ENCODE data around the gene IL3. TPM values are rescaled to one million over a fixed set of nuclear protein-coding genes. Genes with fewer than 3 reads are reported as not detected.

IL3 gene, protein sequence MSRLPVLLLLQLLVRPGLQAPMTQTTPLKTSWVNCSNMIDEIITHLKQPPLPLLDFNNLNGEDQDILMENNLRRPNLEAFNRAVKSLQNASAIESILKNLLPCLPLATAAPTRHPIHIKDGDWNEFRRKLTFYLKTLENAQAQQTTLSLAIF
- not detected for polyA plus RNA-seq

GRCh38 chr5:132060501-132061161 is at the start of gene IL3:
Gene IL3, plus strand, starts transcription at chr5:132060655. Its CDS starts 52 bp downstream, at chr5:132060707.
- 81 to 85% (median 84%) methylated on average over 16 of the region's 16 CpGs for WGBS, 3 donors
- H3K27ac ChIP-seq (ENCODE audit: low read depth, low read length): no peak within 1 kb of the TSS

DNA sequence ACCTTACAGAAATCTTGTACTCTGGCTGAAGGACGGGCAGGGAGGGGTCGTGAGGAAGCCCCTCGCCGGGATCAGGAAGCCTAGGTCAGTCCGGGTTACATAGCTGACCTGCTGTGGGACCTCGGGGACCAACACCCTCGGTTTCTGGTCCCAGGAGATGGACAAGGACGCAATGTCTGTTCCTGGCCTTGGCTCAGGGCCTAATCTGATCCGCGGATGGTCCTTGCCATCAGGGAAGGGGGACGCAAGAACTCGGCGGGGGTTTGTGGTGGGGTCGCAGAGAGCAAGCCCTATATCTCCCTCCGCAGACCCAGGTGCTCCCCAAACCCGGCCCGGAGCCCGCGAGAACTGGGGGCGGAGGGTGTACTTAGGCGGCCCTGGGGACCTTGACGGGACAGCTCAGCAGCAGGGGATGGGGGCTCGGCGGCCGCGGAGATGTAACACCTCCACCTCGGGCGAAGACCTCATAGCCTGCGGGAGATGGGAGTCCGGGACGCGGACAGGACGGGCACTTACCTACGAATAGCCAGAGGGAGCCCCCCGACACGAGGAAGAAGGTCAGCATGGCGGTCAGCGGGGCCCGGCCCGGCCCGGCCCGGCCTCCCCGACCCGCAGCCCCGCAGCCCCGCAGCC is 49.4 kb upstream of the IL3 start:
- whole genome bisulfite sequencing, 3 donors: 5 to 10% (median 7%) methylated on average over 39 to 46 of the region's 46 CpGs
- no peak overlapping the region for H3K27ac ChIP-seq (ENCODE audit: low read depth, low read length)

DNA sequence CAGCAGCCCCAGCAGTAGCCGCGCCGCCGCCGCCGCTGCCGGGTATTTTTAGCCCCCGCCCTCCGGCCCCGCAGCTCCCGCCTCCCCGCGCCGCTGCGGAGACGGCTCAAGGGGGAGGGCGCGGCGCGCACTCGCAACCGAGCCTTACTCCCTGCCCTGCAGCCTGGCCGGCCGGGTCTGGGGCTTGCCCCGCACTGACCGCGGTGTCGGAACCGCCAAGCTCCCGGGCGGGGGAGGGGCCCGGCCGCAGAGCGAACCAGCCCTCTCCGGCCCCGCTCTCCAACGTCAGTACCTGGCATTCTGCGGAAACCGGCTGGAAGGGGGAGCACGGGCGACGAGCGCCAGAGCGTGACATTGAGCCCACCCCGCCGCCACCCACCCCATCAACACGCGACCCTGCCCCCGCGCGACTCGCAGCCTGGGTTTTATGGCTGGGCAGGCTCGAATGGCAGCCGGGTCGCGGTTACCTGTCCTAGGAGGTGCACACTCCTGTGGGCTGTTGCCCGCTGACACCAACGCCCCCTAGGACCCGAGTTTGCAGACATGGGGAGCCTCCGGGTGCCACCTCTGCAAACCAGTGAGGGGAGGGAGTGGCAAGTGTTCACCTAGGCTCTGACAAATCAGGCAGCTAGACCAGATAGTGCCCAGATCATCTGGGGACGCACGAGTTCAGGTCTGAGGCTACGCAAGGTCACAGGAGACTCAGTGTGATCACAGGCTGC is 48.7 kb upstream of the IL3 start, which contains the start of gene ACSL6:
TSS of gene ACSL6 (minus strand) at position 37 of the 722 bp plus-strand sequence. CDS start 105 bp downstream, outside the sequence.
- WGBS, 3 donors: 3 to 6% (median 5%) methylated on average over 49 to 63 of the region's 63 CpGs
- no peak within 1 kb of the TSS for H3K27ac ChIP-seq (ENCODE audit: low read depth, low read length)

GRCh38 chr5:132012371-132013005 is 48.0 kb upstream of the IL3 start:
- 36 to 46% (median 37%) methylated on average over 7 of the region's 7 CpGs for WGBS, 3 donors
- no peak overlapping the region for H3K27ac ChIP-seq (ENCODE audit: low read depth, low read length)

DNA sequence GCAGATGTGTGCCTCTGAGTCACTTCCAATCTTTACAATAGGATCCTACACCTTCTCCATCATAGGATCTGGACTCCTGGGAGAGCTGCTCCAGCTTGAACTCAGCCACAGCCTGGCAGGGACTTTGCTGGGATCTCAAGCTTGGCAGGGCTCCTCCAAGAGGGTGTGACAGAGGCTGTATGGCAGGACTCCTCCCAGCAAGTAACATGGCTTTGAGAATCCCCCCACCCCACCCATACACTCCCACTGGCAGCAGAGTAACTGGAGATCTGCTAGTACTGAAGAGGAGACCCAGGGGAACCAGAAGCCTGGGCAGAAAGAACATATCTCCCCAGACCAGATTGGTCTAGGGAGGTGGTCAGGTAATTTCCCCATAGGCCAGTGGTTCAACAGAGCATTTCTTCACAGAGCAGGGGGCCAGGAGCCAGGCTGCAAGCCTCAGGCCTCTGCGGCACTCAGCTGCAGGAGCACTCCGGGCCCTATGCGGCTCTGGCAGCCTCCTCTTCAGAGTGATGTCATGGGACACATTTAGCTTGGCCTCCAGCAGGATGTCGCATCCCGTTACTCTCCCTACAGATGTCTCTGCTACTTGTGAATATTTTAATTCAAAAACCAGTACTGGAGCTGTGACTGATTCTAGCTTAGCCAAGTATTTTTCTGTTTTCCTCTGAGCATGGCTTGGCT is 47.3 kb upstream of the IL3 start:
- whole genome bisulfite sequencing, 3 donors: 66 to 86% (median 78%) methylated on average over 5 of the region's 5 CpGs
- H3K27ac ChIP-seq (ENCODE audit: low read depth, low read length): no peak overlapping the region

DNA sequence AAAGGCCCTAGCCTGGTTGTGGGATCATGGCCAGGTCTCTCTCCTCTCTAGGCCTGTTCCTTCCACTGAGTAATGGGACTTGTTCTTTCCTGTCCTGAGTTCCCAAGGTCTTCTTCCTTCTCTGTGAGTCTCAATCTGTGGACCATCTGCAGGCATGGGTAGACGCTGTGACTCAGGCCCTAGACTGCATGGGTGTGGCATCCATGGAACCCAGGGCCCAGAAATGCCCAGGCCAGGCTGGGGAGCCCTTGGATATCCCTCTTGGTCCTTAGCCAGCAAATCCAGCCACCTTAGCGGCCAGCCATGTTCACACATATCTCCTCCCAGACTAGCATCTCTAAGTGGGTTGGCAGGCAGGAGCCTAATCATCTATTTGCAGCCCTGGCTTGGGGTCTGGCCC is 46.7 kb upstream of the IL3 start:
- H3K27ac ChIP-seq (ENCODE audit: low read depth, low read length): no peak overlapping the region
- 73 to 92% (median 74%) methylated on average over 2 of the region's 2 CpGs for WGBS, 3 donors

GRCh38 chr5:132016721-132017250 is 43.7 kb upstream of the IL3 start:
- WGBS, 3 donors: 84% methylated on average over 3 of the region's 3 CpGs
- H3K27ac ChIP-seq (ENCODE audit: low read depth, low read length): no peak overlapping the region

- H3K27ac ChIP-seq (ENCODE audit: low read depth, low read length): no peak overlapping the region
- 27 to 29% (median 29%) methylated on average over 4 of the region's 4 CpGs for WGBS, 3 donors
Measured at GRCh38 chr5:132017316-132017715, 43.1 kb upstream of the IL3 start.

DNA sequence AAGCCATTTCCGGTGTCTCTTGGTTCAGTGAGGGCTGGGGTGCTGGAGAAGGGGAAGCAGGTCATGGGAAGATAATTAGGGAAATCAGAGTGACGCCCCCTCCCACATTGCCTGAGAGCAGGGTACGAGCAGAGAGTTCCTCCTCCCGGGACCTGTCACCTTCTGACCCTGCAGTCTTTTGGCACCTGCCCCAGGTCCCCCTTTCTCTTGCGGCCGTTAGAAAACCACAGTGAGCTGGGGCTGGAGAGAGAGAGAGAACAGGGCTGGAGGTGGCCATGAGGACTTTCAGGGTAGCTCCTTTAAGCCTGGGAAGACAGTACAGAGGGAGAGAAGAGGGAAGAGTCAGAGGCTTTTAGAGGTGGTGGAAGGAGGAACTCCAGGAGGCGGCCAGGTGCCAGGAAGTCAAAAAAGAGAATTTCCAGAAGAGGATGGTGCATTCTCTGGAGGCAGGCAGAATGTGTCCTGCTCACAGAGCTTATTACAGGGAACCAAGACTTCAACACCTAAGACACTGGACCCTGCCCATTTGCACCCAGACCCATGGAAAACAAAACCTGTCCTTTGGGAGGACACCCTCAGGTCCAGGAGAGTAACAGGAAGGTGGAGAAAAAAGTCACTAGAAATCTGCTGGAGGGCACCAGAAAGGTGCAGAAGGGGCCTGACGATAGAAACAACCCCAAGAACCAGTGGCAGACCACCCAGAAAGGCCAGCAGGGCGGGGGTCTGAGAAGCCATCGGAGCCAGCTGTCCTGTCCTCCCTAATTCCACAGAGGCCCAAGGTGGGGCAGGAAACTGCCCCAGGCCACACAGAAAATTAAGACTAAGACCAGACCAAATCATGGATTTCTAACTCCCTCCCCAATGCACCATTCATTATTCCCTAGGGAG is 42.5 kb upstream of the IL3 start:
- H3K27ac ChIP-seq (ENCODE audit: low read depth, low read length): no peak overlapping the region
- WGBS, 3 donors: 27 to 34% (median 31%) methylated on average over 10 of the region's 10 CpGs

DNA sequence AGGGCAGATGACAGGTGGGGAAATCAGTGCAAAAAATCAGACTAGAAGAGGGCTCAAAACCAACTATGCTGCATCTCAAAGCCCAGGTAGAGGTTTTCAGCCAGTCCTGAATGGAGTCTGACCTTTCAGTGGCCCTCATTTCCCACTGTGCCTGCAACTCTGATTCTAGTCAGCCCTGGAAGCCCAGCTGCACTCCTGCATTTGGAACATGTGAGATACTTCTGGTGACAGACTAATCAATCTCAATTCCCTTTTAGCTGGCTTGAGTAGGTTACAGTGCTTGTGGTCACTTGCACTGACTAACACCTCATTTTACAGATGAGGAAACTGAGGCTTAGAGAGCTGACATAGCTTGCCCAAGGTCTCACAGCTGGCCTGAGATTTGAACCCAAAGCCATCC is 41.1 kb upstream of the IL3 start:
- no peak overlapping the region for H3K27ac ChIP-seq (ENCODE audit: low read depth, low read length)

DNA sequence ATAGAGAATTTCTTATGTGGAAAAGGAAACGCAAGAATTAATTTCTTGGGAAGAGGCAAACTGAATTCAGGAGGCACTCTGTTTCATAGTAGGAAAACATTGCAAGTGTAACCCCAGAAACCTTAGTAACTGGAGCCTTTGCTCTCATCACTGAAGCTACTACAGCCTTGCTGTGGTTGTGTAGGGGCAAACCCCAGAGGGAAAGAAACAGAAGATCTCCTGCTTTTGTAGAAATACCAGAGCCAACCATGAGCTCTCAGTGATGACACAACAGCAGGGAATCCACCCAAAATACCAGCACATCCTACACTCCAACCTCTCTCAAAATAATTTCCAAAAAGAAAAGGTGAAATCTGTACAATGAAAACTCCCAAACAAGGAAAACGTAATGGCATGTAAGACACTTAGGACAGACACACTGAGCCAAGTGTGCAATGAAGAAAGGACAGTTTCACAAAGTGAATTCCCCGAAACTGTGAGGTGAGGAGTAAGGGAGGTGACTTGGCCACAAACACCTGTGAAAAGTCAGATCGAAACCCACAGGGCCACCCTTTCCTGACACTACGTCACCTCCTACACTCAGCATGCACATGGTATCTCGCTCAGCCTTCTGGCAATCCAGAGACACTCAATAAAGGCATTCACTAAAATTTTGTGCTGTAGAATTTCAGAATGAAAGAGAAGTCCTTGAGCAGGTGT is 40.4 kb upstream of the IL3 start:
- 76 to 86% (median 82%) methylated on average over 6 of the region's 6 CpGs for WGBS, 3 donors
- no peak overlapping the region for H3K27ac ChIP-seq (ENCODE audit: low read depth, low read length)

DNA sequence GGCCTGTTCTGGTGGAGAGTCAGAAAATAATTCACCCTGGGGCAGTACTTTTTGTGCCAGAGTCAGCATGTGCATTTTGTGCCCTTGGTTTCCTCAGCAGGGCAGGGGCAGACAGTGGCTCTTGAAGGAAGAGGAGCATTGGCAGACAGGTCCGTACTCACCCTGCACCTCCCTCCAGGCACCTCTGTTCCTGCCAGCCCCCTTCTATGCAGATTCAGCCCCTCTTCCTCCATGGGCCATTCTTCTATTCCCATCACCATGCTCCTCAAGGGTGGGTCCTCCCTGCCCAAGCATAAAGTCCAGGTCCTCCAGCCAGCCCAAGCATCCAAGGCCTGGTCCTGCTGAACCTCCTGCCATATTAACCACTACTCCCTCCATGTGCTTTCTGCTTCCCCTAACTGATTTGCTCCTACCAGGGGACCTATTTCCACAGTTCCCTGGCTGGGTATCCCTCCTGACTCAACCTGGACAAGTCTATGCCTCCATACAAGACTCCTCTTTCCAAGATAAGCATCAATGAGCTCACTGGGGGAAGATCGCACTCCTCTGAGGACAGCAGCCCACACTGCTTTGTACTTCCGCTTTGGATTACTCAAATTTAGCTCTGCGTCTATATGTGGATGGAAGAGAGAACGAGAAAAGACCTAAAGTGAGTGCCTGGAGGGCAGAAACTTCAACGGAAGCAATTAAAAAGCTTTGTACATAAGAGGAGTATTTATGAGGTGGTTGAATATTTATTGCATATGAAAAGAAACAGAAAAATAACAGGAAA is 39.7 kb upstream of the IL3 start:
- WGBS, 3 donors: 79 to 82% (median 82%) methylated on average over 6 of the region's 6 CpGs
- no peak overlapping the region for H3K27ac ChIP-seq (ENCODE audit: low read depth, low read length)

DNA sequence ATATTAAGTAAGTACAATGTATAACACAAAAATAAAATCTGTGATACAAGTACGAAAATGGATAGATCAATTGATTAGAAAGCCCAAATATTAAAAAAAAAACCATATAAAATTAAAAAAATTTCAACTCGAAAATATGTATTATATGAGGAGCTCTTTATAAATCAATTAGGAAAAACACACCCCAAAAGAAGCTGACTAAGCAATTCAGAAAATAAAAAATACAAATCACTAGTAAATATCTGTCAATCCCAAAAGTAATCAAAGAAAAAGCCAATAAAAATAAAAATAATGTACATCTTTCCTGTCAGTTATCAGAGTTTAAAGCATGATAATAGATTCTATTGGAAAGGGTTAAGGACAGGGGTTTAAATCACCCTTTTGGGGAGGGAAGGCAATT is 38.8 kb upstream of the IL3 start:
- 65 to 73% (median 69%) methylated on average over 2 of the region's 2 CpGs for WGBS, 3 donors
- no peak overlapping the region for H3K27ac ChIP-seq (ENCODE audit: low read depth, low read length)

- 69 to 85% (median 78%) methylated on average over 2 of the region's 2 CpGs for WGBS, 3 donors
Measured at GRCh38 chr5:132022737-132023136, 37.7 kb upstream of the IL3 start.

GRCh38 chr5:132023258-132024116 is 37.0 kb upstream of the IL3 start:
- no peak overlapping the region for H3K27ac ChIP-seq (ENCODE audit: low read depth, low read length)
- WGBS, 3 donors: 62 to 68% (median 66%) methylated on average over 5 of the region's 5 CpGs

More at GRCh38 chr5:132022737-132023136, 37.7 kb upstream of the IL3 start:
- H3K27ac ChIP-seq (ENCODE audit: low read depth, low read length): no peak overlapping the region

Data from adipose tissue (tissue), 3 donors.